Skeletal muscle tissue (tissue), 4 donors: ENCODE measurements around the gene DDX5. TPM values are rescaled to one million over a fixed set of nuclear protein-coding genes. Genes with fewer than 3 reads are reported as not detected.

Experiments
- H3K27ac ChIP-seq: one replicate; pipeline ENCODE4 v1.7.0; 2013; ENCODE audit warnings: mild to moderate bottlenecking, low read depth, low read length, inconsistent platforms
- H3K27me3 ChIP-seq, 3 donors: one replicate each; pipeline ENCODE4 v1.7.0; 2013; ENCODE audit warnings: low read length in 3 of 3; ENCODE audit not compliant: control insufficient read depth in 3 of 3, insufficient read depth in 3 of 3
- H3K36me3 ChIP-seq, 3 donors: one replicate each; pipeline ENCODE4 v1.7.0; 2013; ENCODE audit warnings: low read length in 3 of 3; ENCODE audit not compliant: control insufficient read depth in 3 of 3, insufficient read depth in 3 of 3
- H3K4me1 ChIP-seq, 3 donors: one replicate each; pipeline ENCODE4 v1.7.0; 2013; ENCODE audit warnings: low read length in 3 of 3, mild to moderate bottlenecking in 3 of 3; ENCODE audit not compliant: control insufficient read depth in 3 of 3, insufficient read depth in 3 of 3
- H3K4me3 ChIP-seq, 3 donors: one replicate each; pipeline ENCODE4 v1.7.0; 2013; ENCODE audit warnings: low read length in 3 of 3
- H3K9ac ChIP-seq, 3 donors: one replicate each; pipeline ENCODE4 v1.7.0; 2013; ENCODE audit warnings: low read length in 3 of 3, mild to moderate bottlenecking in 3 of 3, moderate library complexity in 2 of 3, low read depth in 1 of 3
- H3K9me3 ChIP-seq, 3 donors: one replicate each; pipeline ENCODE4 v1.7.0; 2013; ENCODE audit warnings: low read length in 3 of 3; ENCODE audit not compliant: control insufficient read depth in 3 of 3
- total RNA-seq: library from RNA; depleted of rRNA; stranded (reverse); fragments of >200 nt; gene quantifications from one replicate; pipeline ENCODE4 v1.2.3, GENCODE V29; 2014
- donor health status: Osteomylitis.

Gene DDX5
- total RNA-seq, 1 donor from 2014 or later, result 259 TPM

DNA sequence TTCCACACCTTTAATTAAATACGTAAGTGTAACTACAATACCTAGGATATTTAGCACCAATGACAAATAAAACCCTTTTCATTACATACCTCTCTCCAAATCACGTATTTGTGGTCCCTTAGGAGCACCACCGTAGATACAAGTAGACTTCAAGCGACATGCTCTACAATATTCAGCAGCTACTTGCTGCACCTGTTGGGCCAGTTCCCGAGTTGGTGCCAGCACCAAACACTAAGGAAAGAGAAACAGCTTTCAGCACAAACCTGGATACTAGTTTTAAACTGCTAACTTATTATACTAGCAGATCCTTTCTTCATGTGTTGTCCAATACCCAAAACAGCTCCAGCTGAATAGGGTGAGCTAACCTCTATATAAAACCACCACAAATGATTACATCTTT is 2.7 kb downstream of the DDX5 start:
- H3K4me1 ChIP-seq, result peaks cover 23 to 31% (median 28%) of the 10 kb centered on the region in 3 donors
- no peaks in the 10 kb centered on the region for H3K9me3 ChIP-seq
- peaks cover 57 to 59% (median 58%) of the 10 kb centered on the region in 3 donors for H3K36me3 ChIP-seq
- H3K27me3 ChIP-seq, result no peaks in the 10 kb centered on the region
- peak overlapping the region in 1 of 3 donors; percentile 0 for H3K9ac ChIP-seq
- H3K4me3 ChIP-seq, result no peak overlapping the region
- H3K27ac ChIP-seq, result no peak overlapping the region

DNA sequence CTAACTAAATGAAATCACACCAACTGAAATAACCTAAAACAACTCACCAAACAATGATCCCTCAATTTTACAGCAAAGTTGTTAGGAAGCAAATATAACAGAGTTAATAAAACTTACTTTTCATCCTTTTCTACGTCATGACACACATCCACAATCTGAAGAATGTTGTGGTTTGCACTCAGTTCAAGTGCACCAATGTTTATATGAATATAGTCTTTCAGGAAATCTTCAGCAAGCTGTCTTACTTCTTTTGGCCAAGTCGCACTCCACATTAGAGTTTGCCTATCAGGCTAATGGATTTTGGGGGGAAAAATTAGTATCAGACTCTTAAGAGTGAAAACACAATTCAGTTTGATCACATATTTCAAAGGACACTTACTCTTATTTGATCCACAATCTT is 3.3 kb downstream of the DDX5 start:
- Histone ChIP-seq H3K4me1 (peaks cover 18 to 28% (median 22%) of the 10 kb centered on the region in 3 donors), H3K27me3 (no peaks in the 10 kb centered on the region), H3K36me3 (peaks cover 59 to 62% (median 61%) of the 10 kb centered on the region in 3 donors), H3K9ac (no peak overlapping the region), H3K4me3 (no peak overlapping the region), H3K27ac (peak overlapping the region; percentile 3), H3K9me3 (no peaks in the 10 kb centered on the region)

DNA sequence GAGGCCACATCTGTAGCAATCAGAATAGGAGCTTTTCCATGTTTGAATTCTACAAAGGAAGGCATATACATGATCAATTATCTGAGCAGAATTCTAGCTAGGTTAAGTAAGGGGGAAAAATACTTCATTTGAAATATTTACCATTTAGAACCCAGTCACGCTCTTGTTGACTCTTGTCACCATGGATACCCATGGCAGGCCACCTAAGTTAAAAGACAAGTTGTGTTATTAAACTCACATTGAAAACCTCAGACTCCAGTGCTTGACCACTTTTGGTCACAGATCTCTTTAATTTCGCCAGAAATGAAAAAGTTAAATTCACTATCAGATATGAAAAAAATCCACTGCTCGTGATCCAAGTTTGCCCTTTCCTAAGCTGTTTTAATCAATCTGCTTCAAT is 4.1 kb downstream of the DDX5 start:
- Histone ChIP-seq H3K9ac (no peak overlapping the region), H3K27me3 (no peaks in the 10 kb centered on the region), H3K4me3 (no peak overlapping the region), H3K36me3 (peaks cover 58 to 62% (median 61%) of the 10 kb centered on the region in 3 donors), H3K4me1 (peaks cover 20 to 29% (median 28%) of the 10 kb centered on the region in 3 donors), H3K27ac (peak overlapping the region; percentile 3), H3K9me3 (no peaks in the 10 kb centered on the region)

DNA sequence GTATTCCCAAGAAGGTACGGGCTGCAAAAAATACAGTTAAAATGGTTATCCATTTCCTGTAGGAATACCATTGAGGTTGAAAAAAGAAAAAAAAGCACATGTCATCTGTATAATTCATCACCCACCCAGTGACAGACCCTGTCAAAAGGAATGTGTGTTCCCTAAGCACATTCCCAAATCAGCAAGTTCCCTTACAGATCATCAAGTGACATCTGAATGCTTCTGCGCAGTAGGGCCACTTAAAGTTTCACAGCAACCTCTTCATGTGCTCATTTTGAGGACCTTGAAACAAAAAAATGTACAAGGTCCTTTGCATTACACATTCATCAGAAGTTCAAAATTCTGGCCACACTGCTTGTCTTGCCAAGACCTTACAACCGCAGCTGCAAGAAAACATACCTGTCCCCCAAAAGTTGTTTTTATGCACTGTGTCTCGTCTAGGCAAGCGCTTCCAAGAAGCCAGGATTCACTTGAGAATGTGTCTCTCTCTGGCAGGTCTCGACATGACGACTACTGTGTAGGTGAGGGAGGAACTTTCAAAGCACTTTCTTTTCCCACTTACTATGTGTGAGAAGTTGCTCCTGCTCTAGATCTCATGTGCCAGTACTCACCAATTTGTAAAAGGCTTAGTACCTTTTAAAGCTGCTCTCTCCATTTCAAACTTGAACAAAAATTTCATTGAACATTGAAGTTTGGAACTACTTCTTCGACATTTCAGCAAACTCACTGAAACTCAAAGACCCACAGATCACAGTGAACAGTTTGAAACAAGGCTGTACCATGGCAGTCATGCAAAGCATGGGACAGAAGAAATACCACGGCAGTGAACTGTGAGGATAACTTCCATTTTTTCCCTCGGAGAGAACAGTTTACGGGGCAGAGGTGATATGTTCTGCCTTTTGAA is 5.0 kb downstream of the DDX5 start:
- Histone ChIP-seq H3K36me3 (peaks cover 57 to 62% (median 61%) of the 10 kb centered on the region in 3 donors), H3K27ac (no peak overlapping the region), H3K4me1 (peaks cover 24 to 36% (median 33%) of the 10 kb centered on the region in 3 donors), H3K9ac (no peak overlapping the region), H3K27me3 (no peaks in the 10 kb centered on the region), H3K4me3 (no peak overlapping the region), H3K9me3 (no peaks in the 10 kb centered on the region)

DNA sequence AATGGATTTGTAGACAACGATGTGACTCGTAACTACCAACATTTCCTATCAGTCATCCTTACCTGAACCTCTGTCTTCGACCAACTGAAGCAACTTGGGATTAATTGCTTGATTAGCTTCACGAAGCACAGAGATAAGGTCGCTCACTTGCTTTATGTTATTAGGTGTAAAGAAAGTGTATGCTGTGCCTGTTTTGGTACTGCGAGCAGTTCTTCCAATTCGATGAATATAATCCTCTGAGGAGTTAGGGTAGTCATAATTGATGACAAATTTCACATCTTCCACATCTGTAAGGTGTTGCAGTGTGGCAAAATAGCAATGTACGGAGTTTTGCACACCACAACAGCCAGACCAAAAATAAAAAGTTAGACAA is 5.6 kb downstream of the DDX5 start:
- Histone ChIP-seq H3K9ac (no peak overlapping the region), H3K4me1 (peaks cover 27 to 42% (median 39%) of the 10 kb centered on the region in 3 donors), H3K4me3 (no peak overlapping the region), H3K27me3 (no peaks in the 10 kb centered on the region), H3K27ac (no peak overlapping the region), H3K9me3 (no peaks in the 10 kb centered on the region), H3K36me3 (peaks cover 57 to 62% (median 61%) of the 10 kb centered on the region in 3 donors)

DNA sequence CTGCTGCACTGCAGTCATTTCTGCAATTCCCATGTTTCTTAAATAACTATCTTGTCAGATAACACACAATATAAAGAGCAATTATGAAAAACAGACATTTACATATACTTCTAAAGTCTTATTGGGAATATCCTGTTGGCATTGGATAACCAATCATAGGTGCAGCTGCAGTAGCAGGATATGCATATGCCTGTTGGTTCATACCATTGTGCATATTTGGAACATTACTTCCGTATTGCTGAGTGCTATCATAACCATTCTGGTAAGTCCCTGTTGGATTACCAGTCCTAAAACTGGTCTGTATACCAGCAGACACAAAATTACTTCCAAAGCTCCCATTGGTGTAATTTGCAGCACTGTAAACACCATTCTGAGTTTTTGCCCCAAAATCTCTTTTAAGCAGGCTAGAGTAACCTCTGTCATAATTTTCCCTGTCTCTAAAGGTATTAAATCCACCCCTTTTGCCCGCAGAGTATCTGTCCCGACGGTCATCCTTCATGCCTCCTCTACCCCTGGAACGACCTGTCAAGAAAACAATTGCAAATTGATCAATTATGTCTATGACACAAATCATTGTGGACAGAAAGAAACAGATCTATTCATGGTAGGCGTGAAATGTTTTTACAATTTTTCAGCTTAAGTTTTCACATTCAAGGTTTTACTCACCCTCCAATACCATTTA is 6.1 kb downstream of the DDX5 start:
- no peak overlapping the region for H3K4me3 ChIP-seq
- no peaks in the 10 kb centered on the region for H3K9me3 ChIP-seq
- peaks cover 27 to 45% (median 39%) of the 10 kb centered on the region in 3 donors for H3K4me1 ChIP-seq
- H3K27ac ChIP-seq, result no peak overlapping the region
- H3K36me3 ChIP-seq, result peaks cover 57 to 62% (median 61%) of the 10 kb centered on the region in 3 donors
- H3K9ac ChIP-seq, result no peak overlapping the region
- H3K27me3 ChIP-seq, result no peaks in the 10 kb centered on the region

DNA sequence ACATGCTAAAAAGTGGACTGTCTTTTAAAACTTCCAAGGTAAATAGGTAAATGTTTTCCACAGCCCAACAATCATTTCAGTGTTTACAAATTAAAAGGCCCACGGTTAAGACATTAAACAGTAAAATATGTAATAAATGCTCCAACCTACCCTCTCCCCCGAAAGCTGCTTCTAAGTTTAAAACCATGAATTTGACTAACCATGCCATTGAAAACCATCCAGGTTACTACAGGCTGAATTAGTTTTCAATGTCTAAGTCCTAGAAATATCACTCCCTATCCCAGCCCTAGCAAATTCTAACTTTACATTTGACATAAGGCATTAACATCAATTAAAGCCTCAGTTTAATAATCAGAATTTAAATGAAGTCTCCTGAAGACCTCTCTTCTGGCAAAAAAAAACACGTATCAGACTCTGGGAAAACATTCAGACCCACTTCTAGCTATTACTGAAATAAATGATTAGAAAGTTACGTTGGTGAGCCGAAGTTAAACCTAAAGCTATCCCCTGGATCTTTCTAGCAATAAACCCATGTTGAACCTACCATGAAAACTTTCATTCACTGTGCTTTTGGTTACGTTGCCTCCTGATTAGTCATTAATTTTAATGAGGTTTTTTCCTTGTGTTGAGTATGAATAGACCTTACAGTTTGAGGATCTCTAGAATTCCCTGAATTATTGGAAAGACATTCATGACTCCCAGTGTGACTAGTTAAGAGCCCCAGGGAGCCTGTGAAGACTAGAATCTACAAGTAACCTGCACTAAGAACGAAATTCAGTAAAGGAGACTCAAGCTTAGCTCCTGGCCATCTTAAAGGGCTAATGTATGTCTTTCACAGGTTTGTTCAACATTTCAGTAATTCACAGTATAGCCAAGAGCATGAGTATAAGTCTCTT is 7.5 kb downstream of the DDX5 start:
- H3K27me3 ChIP-seq, result no peaks in the 10 kb centered on the region
- no peak overlapping the region for H3K4me3 ChIP-seq
- H3K4me1 ChIP-seq, result peaks cover 17 to 36% (median 36%) of the 10 kb centered on the region in 3 donors
- no peaks in the 10 kb centered on the region for H3K9me3 ChIP-seq
- H3K36me3 ChIP-seq, result peaks cover 50 to 54% (median 51%) of the 10 kb centered on the region in 3 donors
- no peak overlapping the region for H3K27ac ChIP-seq
- H3K9ac ChIP-seq, result no peak overlapping the region

DNA sequence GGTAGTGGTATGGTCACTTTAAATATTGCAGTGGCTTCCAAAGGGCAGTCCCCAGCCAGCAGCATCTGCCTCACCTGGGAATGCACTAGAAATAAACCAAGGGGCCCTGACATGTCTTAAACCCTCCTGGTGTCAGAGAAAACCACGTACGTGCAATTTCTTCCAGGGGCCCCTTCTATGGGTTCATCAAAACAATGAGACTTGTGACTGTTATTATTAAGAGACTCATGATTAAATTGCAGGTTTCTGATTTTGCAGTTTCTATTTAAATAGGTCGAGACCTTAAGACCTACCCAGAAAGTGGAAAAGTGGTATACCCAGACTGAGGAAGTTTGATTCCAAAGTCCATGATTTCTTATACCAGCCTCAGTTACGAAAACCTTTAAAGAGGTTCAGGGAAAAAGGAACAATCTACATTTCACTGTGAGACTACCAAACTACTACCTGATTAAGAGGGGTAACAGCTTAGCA is 8.5 kb downstream of the DDX5 start:
- H3K36me3 ChIP-seq, result peaks cover 41 to 48% (median 41%) of the 10 kb centered on the region in 3 donors
- peak overlapping the region; percentile 91 to 96 (median 95) for H3K4me3 ChIP-seq
- H3K4me1 ChIP-seq, result peaks cover 13 to 30% (median 27%) of the 10 kb centered on the region in 3 donors
- peak overlapping the region; percentile 84 to 91 (median 90) for H3K9ac ChIP-seq
- H3K27me3 ChIP-seq, result no peaks in the 10 kb centered on the region
- H3K27ac ChIP-seq, result peak overlapping the region; percentile 85
- no peaks in the 10 kb centered on the region for H3K9me3 ChIP-seq

DNA sequence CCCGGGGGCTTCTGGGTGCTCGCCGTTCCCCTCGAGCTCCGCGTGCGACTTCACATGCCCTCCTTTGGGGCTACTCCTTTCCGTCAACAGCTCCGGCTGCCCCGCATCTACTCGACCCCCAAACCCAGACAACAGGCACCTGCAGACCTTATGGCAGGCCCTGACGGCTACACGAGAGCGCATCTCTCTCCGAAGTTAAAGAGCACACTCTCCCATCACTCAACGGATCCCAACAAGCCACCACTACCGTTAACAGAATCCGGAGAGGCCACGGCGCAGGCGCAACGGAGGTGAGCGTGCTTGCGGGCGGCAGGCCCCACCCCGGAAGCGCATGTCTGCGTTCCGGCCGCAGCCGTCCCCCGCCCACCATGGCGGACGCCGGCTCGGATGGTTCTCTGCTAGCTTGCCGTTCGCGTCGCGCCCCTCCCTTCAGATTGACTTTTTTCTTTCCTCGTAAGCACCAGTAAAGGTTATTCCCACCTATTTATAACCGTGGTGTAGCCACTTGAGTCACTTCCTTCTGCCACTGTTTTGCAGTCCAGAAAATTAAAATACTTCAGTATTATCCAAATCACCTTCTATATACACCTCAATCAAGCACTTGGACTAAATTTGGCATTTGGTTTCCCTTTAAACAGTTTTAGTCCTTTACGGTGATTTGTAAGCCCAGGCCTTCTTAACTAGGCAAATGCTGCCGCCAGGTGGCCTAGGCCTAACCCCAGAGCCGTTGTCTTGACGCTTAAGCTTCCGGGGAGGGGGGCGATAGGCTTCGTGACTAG is 9.1 kb downstream of the DDX5 start, which contains the start of gene POLG2:
Gene POLG2, minus strand, starts transcription at position 269 of the 779 bp plus-strand sequence. Its CDS starts 86 bp downstream, at position 183.
- Histone ChIP-seq H3K4me3 (peak within 1 kb of the TSS; percentile 91 to 96 (median 95)), H3K27me3 (no peaks in the 10 kb centered on the region), H3K9ac (peak within 1 kb of the TSS; percentile 84 to 91 (median 90)), H3K9me3 (no peaks in the 10 kb centered on the region), H3K36me3 (peaks cover 35 to 47% (median 35%) of the 10 kb centered on the region in 3 donors), H3K4me1 (peaks cover 13 to 30% (median 25%) of the 10 kb centered on the region in 3 donors), H3K27ac (peak within 1 kb of the TSS; percentile 85)
